Mucosa of rectum (tissue), 2 donors: ENCODE results near the gene EXOC6B.

Experiments used
- H3K27ac ChIP-seq, 2 donors: one replicate each; pipeline ENCODE4 v1.7.0; 2013; ENCODE audit warnings: inconsistent platforms in 2 of 2, low read depth in 2 of 2, low read length in 2 of 2
- H3K27me3 ChIP-seq, 2 donors: one replicate each; pipeline ENCODE4 v1.7.0; 2013; ENCODE audit warnings: low read length in 2 of 2; ENCODE audit not compliant: control insufficient read depth in 2 of 2, insufficient read depth in 2 of 2
- H3K36me3 ChIP-seq, 2 donors: one replicate each; pipeline ENCODE4 v1.7.0; 2013; ENCODE audit warnings: low read length in 2 of 2; ENCODE audit not compliant: control insufficient read depth in 2 of 2, insufficient read depth in 2 of 2
- H3K4me1 ChIP-seq, 2 donors: one replicate each; pipeline ENCODE4 v1.7.0; 2013; ENCODE audit warnings: low read length in 2 of 2, mild to moderate bottlenecking in 1 of 2; ENCODE audit not compliant: control insufficient read depth in 2 of 2, insufficient read depth in 2 of 2
- H3K4me3 ChIP-seq, 2 donors: one replicate each; pipeline ENCODE4 v1.7.0; 2013; ENCODE audit warnings: low read length in 2 of 2
- H3K9ac ChIP-seq, 2 donors: one replicate each; pipeline ENCODE4 v1.7.0; 2013; ENCODE audit warnings: low read length in 2 of 2, low read depth in 1 of 2, mild to moderate bottlenecking in 1 of 2
- H3K9me3 ChIP-seq, 2 donors: one replicate each; pipeline ENCODE4 v1.7.0; 2013; ENCODE audit warnings: low read length in 2 of 2; ENCODE audit not compliant: control insufficient read depth in 2 of 2
- donor health status: healthy.
- donor health status: Normal muscosa, but diverticular disease.

EXOC6B gene

GRCh38 chr2:72819501-72819900 lies 6.3 kb downstream of the EXOC6B start:
- Histone ChIP-seq H3K4me1 (peaks cover 0 to 1% of the 10 kb centered on the region in 2 donors), H3K36me3 (no peaks in the 10 kb centered on the region), H3K27ac (no peak overlapping the region), H3K9me3 (no peaks in the 10 kb centered on the region), H3K4me3 (no peak overlapping the region), H3K9ac (no peak overlapping the region), H3K27me3 (no peaks in the 10 kb centered on the region)

GRCh38 chr2:72815655-72816278 lies 10.1 kb downstream of the EXOC6B start:
- no peak overlapping the region for H3K4me3 ChIP-seq
- H3K36me3 ChIP-seq, result no peaks in the 10 kb centered on the region
- no peak overlapping the region for H3K9ac ChIP-seq
- no peaks in the 10 kb centered on the region for H3K4me1 ChIP-seq
- H3K9me3 ChIP-seq, result no peaks in the 10 kb centered on the region
- H3K27ac ChIP-seq, result no peak overlapping the region
- H3K27me3 ChIP-seq, result no peaks in the 10 kb centered on the region

- Histone ChIP-seq H3K27me3 (no peaks in the 10 kb centered on the region), H3K9me3 (no peaks in the 10 kb centered on the region), H3K4me1 (no peaks in the 10 kb centered on the region), H3K36me3 (no peaks in the 10 kb centered on the region), H3K9ac (no peak overlapping the region), H3K4me3 (no peak overlapping the region), H3K27ac (no peak overlapping the region)
Measured at GRCh38 chr2:72813841-72814240, 12.0 kb downstream of the EXOC6B start.

- Histone ChIP-seq H3K27me3 (no peaks in the 10 kb centered on the region), H3K4me3 (no peak overlapping the region), H3K27ac (no peak overlapping the region), H3K9me3 (no peaks in the 10 kb centered on the region), H3K4me1 (no peaks in the 10 kb centered on the region), H3K36me3 (no peaks in the 10 kb centered on the region), H3K9ac (no peak overlapping the region)
Measured at GRCh38 chr2:72810165-72810564, 15.7 kb downstream of the EXOC6B start.

- no peaks in the 10 kb centered on the region for H3K36me3 ChIP-seq
- H3K4me1 ChIP-seq, result no peaks in the 10 kb centered on the region
- H3K27me3 ChIP-seq, result no peaks in the 10 kb centered on the region
- no peak overlapping the region for H3K9ac ChIP-seq
- no peak overlapping the region for H3K27ac ChIP-seq
- H3K9me3 ChIP-seq, result no peaks in the 10 kb centered on the region
- no peak overlapping the region for H3K4me3 ChIP-seq
Measured at GRCh38 chr2:72809095-72809494, 16.7 kb downstream of the EXOC6B start.

- H3K9ac ChIP-seq, result no peak overlapping the region
- no peaks in the 10 kb centered on the region for H3K4me1 ChIP-seq
- H3K27ac ChIP-seq, result no peak overlapping the region
- no peak overlapping the region for H3K4me3 ChIP-seq
- no peaks in the 10 kb centered on the region for H3K36me3 ChIP-seq
- no peaks in the 10 kb centered on the region for H3K9me3 ChIP-seq
- H3K27me3 ChIP-seq, result no peaks in the 10 kb centered on the region
Measured at GRCh38 chr2:72806280-72806945, 19.4 kb downstream of the EXOC6B start.

GRCh38 chr2:72803626-72804320 lies 22.1 kb downstream of the EXOC6B start:
- no peaks in the 10 kb centered on the region for H3K36me3 ChIP-seq
- no peak overlapping the region for H3K27ac ChIP-seq
- H3K27me3 ChIP-seq, result no peaks in the 10 kb centered on the region
- no peak overlapping the region for H3K9ac ChIP-seq
- no peak overlapping the region for H3K4me3 ChIP-seq
- H3K9me3 ChIP-seq, result no peaks in the 10 kb centered on the region
- H3K4me1 ChIP-seq, result no peaks in the 10 kb centered on the region

GRCh38 chr2:72803151-72803550 lies 22.7 kb downstream of the EXOC6B start:
- no peak overlapping the region for H3K4me3 ChIP-seq
- no peaks in the 10 kb centered on the region for H3K4me1 ChIP-seq
- H3K27ac ChIP-seq, result no peak overlapping the region
- no peak overlapping the region for H3K9ac ChIP-seq
- no peaks in the 10 kb centered on the region for H3K27me3 ChIP-seq
- no peaks in the 10 kb centered on the region for H3K36me3 ChIP-seq
- H3K9me3 ChIP-seq, result no peaks in the 10 kb centered on the region

- Histone ChIP-seq H3K27me3 (no peaks in the 10 kb centered on the region), H3K4me3 (no peak overlapping the region), H3K9me3 (no peaks in the 10 kb centered on the region), H3K9ac (no peak overlapping the region), H3K4me1 (no peaks in the 10 kb centered on the region), H3K27ac (no peak overlapping the region), H3K36me3 (no peaks in the 10 kb centered on the region)
Measured at GRCh38 chr2:72800492-72800891, 25.3 kb downstream of the EXOC6B start.

- H3K9ac ChIP-seq, result no peak overlapping the region
- no peak overlapping the region for H3K27ac ChIP-seq
- no peak overlapping the region for H3K4me3 ChIP-seq
Measured at GRCh38 chr2:72797740-72798139, 28.1 kb downstream of the EXOC6B start.

More at GRCh38 chr2:72797740-72798139, 28.1 kb downstream of the EXOC6B start:
- H3K9me3 ChIP-seq, result no peaks in the 10 kb centered on the region
- H3K4me1 ChIP-seq, result no peaks in the 10 kb centered on the region
- H3K36me3 ChIP-seq, result no peaks in the 10 kb centered on the region
- no peaks in the 10 kb centered on the region for H3K27me3 ChIP-seq
